HG03159 (cell line): ENCODE data around the gene PLEKHO2.

Source experiments
- ATAC-seq: cut with Tn5 transposase; IDR thresholded peaks from one replicate; pipeline ENCODE4 v1.9.1; 2021; ENCODE audit warnings: mild to moderate bottlenecking, moderate library complexity; ENCODE audit not compliant: unreplicated experiment

Gene PLEKHO2

GRCh38 chr15:64891561-64891960 lies 49.8 kb downstream of the PLEKHO2 start:
- ATAC-seq, result no peak

- no peak for ATAC-seq
Measured at GRCh38 chr15:64892847-64893403, 51.2 kb downstream of the PLEKHO2 start.

GRCh38 chr15:64893481-64894394 lies 52.0 kb downstream of the PLEKHO2 start:
- ATAC-seq, result peak; percentile 53

- ATAC-seq, result no peak
Measured at GRCh38 chr15:64894395-64895056, 52.8 kb downstream of the PLEKHO2 start.

GRCh38 chr15:64895285-64896065 lies 53.8 kb downstream of the PLEKHO2 start:
- ATAC-seq, result no peak

- no peak for ATAC-seq
Measured at GRCh38 chr15:64896371-64897069, 54.8 kb downstream of the PLEKHO2 start.

GRCh38 chr15:64897345-64897985 lies 55.8 kb downstream of the PLEKHO2 start:
- ATAC-seq, result no peak

GRCh38 chr15:64898406-64898805 lies 56.7 kb downstream of the PLEKHO2 start:
- ATAC-seq, result no peak

- no peak for ATAC-seq
Measured at GRCh38 chr15:64901141-64901540, 59.4 kb downstream of the PLEKHO2 start.

GRCh38 chr15:64901914-64902313 lies 60.2 kb downstream of the PLEKHO2 start:
- ATAC-seq, result no peak

- ATAC-seq, result no peak
Measured at GRCh38 chr15:64902863-64903262, 61.1 kb downstream of the PLEKHO2 start.

- ATAC-seq, result no peak
Measured at GRCh38 chr15:64903326-64903950, 61.7 kb downstream of the PLEKHO2 start.

- ATAC-seq, result no peak
Measured at GRCh38 chr15:64904189-64904588, 62.5 kb downstream of the PLEKHO2 start.

- ATAC-seq, result no peak
Measured at GRCh38 chr15:64905119-64905831, 63.6 kb downstream of the PLEKHO2 start.

- ATAC-seq, result no peak
Measured at GRCh38 chr15:64905941-64906340, 64.2 kb downstream of the PLEKHO2 start.

- ATAC-seq, result no peak
Measured at GRCh38 chr15:64906402-64906801, 64.7 kb downstream of the PLEKHO2 start.

GRCh38 chr15:64907991-64908390 lies 66.3 kb downstream of the PLEKHO2 start:
- ATAC-seq, result no peak

- no peak for ATAC-seq
Measured at GRCh38 chr15:64909546-64909945, 67.8 kb downstream of the PLEKHO2 start.
